ENCODE results near the gene LDLRAP1. TPM values are rescaled to one million over a fixed set of nuclear protein-coding genes. Genes with fewer than 3 reads are reported as not detected.

Gene LDLRAP1
- polyA plus RNA-seq, 5 donors = 17.5 to 26.8 (median 18.2) TPM

- DNase-seq = no peak
These were observed 18.2 kb downstream of the LDLRAP1 start for GRCh38 chr1:25561421-25562100.

- no peak for DNase-seq
These were observed 18.9 kb downstream of the LDLRAP1 start for GRCh38 chr1:25562101-25562927.

GRCh38 chr1:25562928-25563283 lies 19.5 kb downstream of the LDLRAP1 start:
- no peak for DNase-seq

- DNase-seq = no peak
These were observed 20.2 kb downstream of the LDLRAP1 start for GRCh38 chr1:25563330-25564215.

GRCh38 chr1:25564777-25565574 lies 21.6 kb downstream of the LDLRAP1 start:
- no peak for DNase-seq

GRCh38 chr1:25565626-25566025 lies 22.2 kb downstream of the LDLRAP1 start:
- no peak for DNase-seq

- DNase-seq = no peak
These were observed 22.8 kb downstream of the LDLRAP1 start for GRCh38 chr1:25566176-25566729.

GRCh38 chr1:25566730-25567341 lies 23.4 kb downstream of the LDLRAP1 start:
- DNase-seq = no peak

GRCh38 chr1:25567710-25568089 lies 24.3 kb downstream of the LDLRAP1 start:
- DNase-seq = no peak

GRCh38 chr1:25568090-25568833 lies 24.9 kb downstream of the LDLRAP1 start:
- no peak for DNase-seq

GRCh38 chr1:25568834-25569596 lies 25.6 kb downstream of the LDLRAP1 start:
- no peak for DNase-seq

- no peak for DNase-seq
These were observed 26.4 kb downstream of the LDLRAP1 start for GRCh38 chr1:25569597-25570396.

GRCh38 chr1:25570798-25571521 lies 27.6 kb downstream of the LDLRAP1 start:
- no peak for DNase-seq

GRCh38 chr1:25571522-25571970 lies 28.1 kb downstream of the LDLRAP1 start:
- no peak for DNase-seq

GRCh38 chr1:25572107-25572506 lies 28.7 kb downstream of the LDLRAP1 start:
- no peak for DNase-seq

GRCh38 chr1:25572708-25573590 lies 29.5 kb downstream of the LDLRAP1 start:
- no peak for DNase-seq

GRCh38 chr1:25573591-25573930 lies 30.2 kb downstream of the LDLRAP1 start:
- DNase-seq = no peak
